Heart left ventricle (tissue), 13 donors: Measurements from ENCODE around the gene JMY.

Experiments
- CTCF ChIP-seq, 12 donors: fragments of 200-600 bp; sonication (generic) in 4 of 12; IDR thresholded peaks; one replicate each; pipeline versions ENCODE4 v1.5.0 to v1.8.0; 2018 to 2022; ENCODE audit warnings: antibody characterized with exemption in 12 of 12, mild to moderate bottlenecking in 5 of 12
- POLR2A ChIP-seq, 2 donors: fragments of 450-650 bp; IDR thresholded peaks; one replicate each; pipeline ENCODE4 v1.6.1; 2017; ENCODE audit warnings: antibody characterized with exemption in 2 of 2, mild to moderate bottlenecking in 2 of 2, moderate library complexity in 2 of 2
- donor health status: ischemic (EF 13 %, LVEDD 7.1; RV severe dilation, severe dysfunction).
- donor health status: DM: no; HTN: yes; CAD: no.
- donor health status: DM: no; HTN: no; CAD: no.
- donor health status: ischemic (EF 25% LVEDD 6.9; RV normal size, moderate dysfunction).
- donor health status: ischemic (EF 25% LVEDD 5.7; RV mildly dilated, moderate dysfunction).
- donor health status: ischemic (EF 35%, LVEDD 5.7; RV mildly dilated, moderate dysfunction).
- donor health status: nonischemic (EF 11% LVEDD 7.7; RV severe dilation, severe dysfunction).
- donor health status: DM: yes; HTN: yes; CAD: no.
- donor health status: PGD.
- donor health status: ischemic (EF 29% LVEDD 5.4; RV normal size, mild dysfunction).
- donor health status: nonischemic (EF 23%, LVEDD 6.1; RV moderate dilation, normal function).

GRCh38 chr5:79273341-79273740 lies 37.4 kb downstream of the JMY start:
- no peak for TF ChIP-seq CTCF (IDR thresholded peaks at IDR 0.05)
- no peak for TF ChIP-seq POLR2A (IDR thresholded peaks at IDR 0.05)
